WTC11 (cell line): ENCODE results near the gene HELZ. TPM values are rescaled to one million over a fixed set of nuclear protein-coding genes. Genes with fewer than 3 reads are reported as not detected.
A peak's percentile ranks its signal among the peaks of the same experiment; 100 is the strongest.

ENCODE experiments used
- ATAC-seq: fragments of 200-7000 bp; cut with Tn5 transposase; 2 replicates; pipeline ENCODE4 v1.10.0; 2021; ENCODE audit warnings: mild to moderate bottlenecking, moderate library complexity
- Bru-seq: library from RNA; stranded (reverse); fragments of 400-500 nt; gene quantifications from one replicate; lab custom pipeline; 2021; lab: Mats Ljungman, UMichigan
- CTCF ChIA-PET: fragments of 300-600 bp; sonication (Branson Sonifier 250); formaldehyde crosslinking; loops from one replicate; lab custom pipeline; 2021; ENCODE audit warnings: antibody characterized with exemption; lab: Charles Lee
- POLR2A ChIA-PET: fragments of 350-600 bp; sonication (Branson Sonifier 250); formaldehyde crosslinking; loops from one replicate; lab custom pipeline; 2021; ENCODE audit warnings: antibody characterized with exemption; lab: Charles Lee
- DNase-seq: peaks from one replicate; pipeline ENCODE4 v3.0.0; 2021; ENCODE audit warnings: low spot score
- H3K27ac Mint-ChIP-seq: 2 replicates; pipeline ENCODE4 v1.8.0; 2021; ENCODE audit warnings: mixed read lengths
- H3K27me3 Mint-ChIP-seq: 2 replicates; pipeline ENCODE4 v1.8.0; 2021; ENCODE audit warnings: low read depth, mild to moderate bottlenecking, moderate library complexity, mixed read lengths
- H3K36me3 Mint-ChIP-seq: 2 replicates; pipeline ENCODE4 v1.8.0; 2021; ENCODE audit warnings: mixed read lengths
- H3K4me1 Mint-ChIP-seq: 2 replicates; pipeline ENCODE4 v1.8.0; 2022; ENCODE audit warnings: mixed read lengths
- H3K4me3 Mint-ChIP-seq: 2 replicates; pipeline ENCODE4 v1.8.0; 2021; ENCODE audit warnings: mild to moderate bottlenecking, moderate library complexity, mixed read lengths
- H3K9me3 Mint-ChIP-seq: 2 replicates; pipeline ENCODE4 v1.8.0; 2021; ENCODE audit warnings: mixed read lengths
- AR ChIP-seq: fragments of 250-450 bp; sonication (Bioruptor Pico); IDR thresholded peaks from 2 replicates; pipeline ENCODE4 v1.9.0; 2021; ENCODE audit warnings: mild to moderate bottlenecking
- ARID4B ChIP-seq: sonication (generic); formaldehyde crosslinking; IDR thresholded peaks from 2 replicates; pipeline ENCODE4 v1.8.0; 2023; ENCODE audit warnings: missing genetic modification reagents, mild to moderate bottlenecking, borderline replicate concordance
- CREB1 ChIP-seq: sonication (generic); formaldehyde crosslinking; IDR thresholded peaks from 2 replicates; pipeline ENCODE4 v1.8.0; 2023; ENCODE audit warnings: mild to moderate bottlenecking, missing genetic modification reagents
- CTCF ChIP-seq: fragments of 200-600 bp; IDR thresholded peaks from 2 replicates; pipeline ENCODE4 v1.8.0; 2022; ENCODE audit warnings: antibody characterized with exemption
- ETV6 ChIP-seq: sonication (generic); formaldehyde crosslinking; IDR thresholded peaks from 2 replicates; pipeline ENCODE4 v1.8.1; 2022; ENCODE audit warnings: mild to moderate bottlenecking, missing genetic modification reagents
- NFATC4 ChIP-seq: fragments of 250-450 bp; sonication (Bioruptor Pico); IDR thresholded peaks from 2 replicates; pipeline ENCODE4 v1.9.0; 2021; ENCODE audit warnings: mild to moderate bottlenecking
- RELA ChIP-seq: sonication (generic); formaldehyde crosslinking; IDR thresholded peaks from 2 replicates; pipeline ENCODE4 v1.8.1; 2022; ENCODE audit warnings: missing genetic modification reagents, mild to moderate bottlenecking, borderline replicate concordance
- TP53 ChIP-seq: sonication (generic); formaldehyde crosslinking; IDR thresholded peaks from 2 replicates; pipeline ENCODE4 v1.8.1; 2023; ENCODE audit warnings: mild to moderate bottlenecking, missing genetic modification reagents
- long read RNA-seq, 3 experiments: library from RNA in 1 of 3; library from capped mRNA in 1 of 3; library from polyadenylated mRNA in 1 of 3; unstranded in 2 of 3; stranded (forward) in 1 of 3; transcript quantifications; one replicate each; pipeline ENCODE4 v2.0.0, GENCODE V29; 2021
- total RNA-seq: library from RNA; stranded (reverse); gene quantifications from 3 replicates; pipeline ENCODE4 v1.2.3, GENCODE V29; 2021

The HELZ gene
- total RNA-seq (46.5 to 49.1 TPM (median 47.4 TPM) in 3 replicates), Bru-seq, nascent RNA (percentile 76 among the genes with signal in this experiment)
- long read RNA-seq, experiment 1, full-length matches to known transcripts: 32 of 117 reads
- long read RNA-seq, experiment 1, partial matches to known transcripts: 29 of 117 reads
- long read RNA-seq, experiment 1, other reads (novel, unspliced or antisense): 56 of 117 reads
- long read RNA-seq, experiment 2, partial matches to known transcripts: 9 of 42 reads
- long read RNA-seq, experiment 2, other reads (novel, unspliced or antisense): 33 of 42 reads
- long read RNA-seq, experiment 3, partial matches to known transcripts: 1 of 2 reads
- long read RNA-seq, experiment 3, other reads (novel, unspliced or antisense): 0 of 2 reads

- H3K27ac Mint-ChIP-seq: peak within 1 kb of the TSS; percentile 78
- H3K9me3 Mint-ChIP-seq: no peaks in the 10 kb centered on the region
- H3K36me3 Mint-ChIP-seq: peaks cover 6% of the 10 kb centered on the region
- DNase-seq (peak; percentile 63), ATAC-seq (peak; percentile 21)
- POLR2A ChIA-PET: interaction anchor here (0.6 to 0.7 kb wide), 2 partner anchors 11 to 100 kb away, joined by 4 to 5 read pairs; no protein-coding TSS in a partner anchor
- peak within 1 kb of the TSS; percentile 90 for H3K4me3 Mint-ChIP-seq
- CTCF ChIA-PET: interaction anchor here (1.5 to 1.7 kb wide), 2 partner anchors 24 to 27 kb away, joined by 6 to 8 read pairs; no protein-coding TSS in a partner anchor
- H3K27me3 Mint-ChIP-seq: no peaks in the 10 kb centered on the region
- H3K4me1 Mint-ChIP-seq: peaks cover 30% of the 10 kb centered on the region
- TF ChIP-seq RELA (no peak), CREB1 (CRISPR knock-in tag) (no peak), ARID4B (CRISPR knock-in tag) (peak; percentile 47; the same call in 1 of the 2 replicates), TP53 (CRISPR knock-in tag) (no peak)
Measured at GRCh38 chr17:67245073-67245693, at the start of gene HELZ. HELZ (minus strand) TSS chr17:67245196; CDS start chr17:67218804, 26,392 bp downstream.

- no peak overlapping the region for H3K4me3 Mint-ChIP-seq
- H3K27me3 Mint-ChIP-seq: no peaks in the 10 kb centered on the region; the same call in 1 of the 2 replicates
- peaks cover 13% of the 10 kb centered on the region for H3K4me1 Mint-ChIP-seq
- ChIA-PET CTCF (interaction anchor here (0.6 to 2.3 kb wide), 12 partner anchors 12 to 302 kb away, joined by 3 to 17 read pairs (median 4); no protein-coding TSS in a partner anchor), POLR2A (no interaction called here)
- H3K9me3 Mint-ChIP-seq: peaks cover 5% of the 10 kb centered on the region
- DNase-seq (peak; percentile 76), ATAC-seq (peak; percentile 92)
- TF ChIP-seq CTCF (peak; percentile 60), ETV6 (peak; percentile 66; the same call in 1 of the 2 replicates), NFATC4 (CRISPR knock-in tag) (no peak), AR (CRISPR knock-in tag) (no peak)
- H3K36me3 Mint-ChIP-seq: no peaks in the 10 kb centered on the region
- no peak overlapping the region for H3K27ac Mint-ChIP-seq
Measured at GRCh38 chr17:67293251-67294203, 48.5 kb upstream of the HELZ start.
